ENCODE data around the gene FBP2.

Gene FBP2

DNA sequence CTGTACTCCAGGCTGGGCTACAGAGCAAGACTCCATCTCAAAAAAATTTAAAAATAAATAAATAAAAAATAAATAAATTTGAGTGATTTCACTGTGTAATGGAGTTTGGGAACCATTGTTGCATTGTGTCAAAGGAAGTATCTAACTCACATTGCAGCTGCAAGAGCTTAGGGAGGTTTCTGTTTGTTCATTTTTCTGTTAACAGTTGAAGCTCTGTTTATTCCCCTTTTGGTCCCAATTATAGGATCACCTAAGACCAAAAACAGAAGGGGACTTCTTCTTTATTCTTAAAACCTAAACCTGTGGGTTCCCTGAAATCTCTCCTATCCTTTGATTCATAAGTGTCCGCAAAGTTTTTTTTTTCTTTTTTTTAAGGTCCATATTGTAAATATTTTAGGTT lies 67.4 kb downstream of the FBP2 start:
- DNase-seq (ENCODE audit: low read depth, low spot score) = no peak
- no peak overlapping the region for H3K4me3 ChIP-seq (ENCODE audit: low read length)

DNA sequence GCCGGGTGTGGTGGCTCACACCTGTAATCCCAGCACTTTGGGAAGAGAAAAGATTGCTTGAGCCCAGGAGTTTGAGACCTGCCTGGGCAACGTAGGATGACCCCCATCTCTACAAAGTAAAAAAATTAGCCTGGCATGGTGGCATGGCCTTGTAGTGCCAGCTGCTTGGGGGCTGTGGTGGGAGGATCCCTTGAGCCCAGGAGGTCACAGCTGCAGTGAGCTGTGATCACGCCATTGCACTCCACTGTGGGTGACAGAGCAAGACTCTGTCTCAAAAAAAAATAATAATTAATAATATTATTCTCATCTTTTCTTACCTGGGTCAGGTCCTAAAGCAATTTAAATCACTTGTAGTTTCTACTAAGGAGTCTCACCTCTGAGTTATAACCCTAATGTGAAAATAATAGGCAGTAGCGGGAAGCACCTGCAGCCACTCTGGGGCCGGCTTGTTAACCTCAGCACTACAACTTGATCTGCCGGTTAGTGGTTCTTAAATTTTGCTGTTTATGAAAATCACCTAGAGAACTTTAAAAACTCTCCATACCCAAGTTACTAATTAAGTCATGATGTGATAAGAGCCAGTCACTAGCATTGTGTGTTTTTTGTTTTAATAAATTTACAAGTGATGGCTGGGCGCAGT lies 68.1 kb downstream of the FBP2 start:
- DNase-seq (ENCODE audit: low read depth, low spot score) = no peak
- no peak overlapping the region for H3K4me3 ChIP-seq (ENCODE audit: low read length)

DNA sequence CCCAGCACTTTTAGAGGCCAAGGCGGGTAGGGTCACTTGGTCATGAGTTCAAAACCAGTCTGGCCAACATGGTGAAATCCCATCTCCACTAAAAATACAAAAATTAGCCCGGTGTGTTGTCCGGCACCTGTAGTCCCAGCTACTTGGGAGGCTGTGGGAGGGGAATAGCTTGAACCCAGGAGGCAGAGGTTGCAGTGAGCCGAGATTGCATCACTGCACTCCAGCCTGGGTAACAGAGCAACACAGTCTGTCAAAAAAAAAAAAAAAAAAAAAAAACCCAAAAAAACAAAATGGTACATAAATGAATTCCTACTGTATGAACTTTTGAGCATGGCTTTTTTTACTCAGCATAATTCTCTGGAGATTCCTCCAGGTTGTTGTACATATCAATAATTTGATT lies 76.4 kb downstream of the FBP2 start:
- no peak overlapping the region for H3K4me3 ChIP-seq (ENCODE audit: low read length)
- no peak for DNase-seq (ENCODE audit: low read depth, low spot score)

DNA sequence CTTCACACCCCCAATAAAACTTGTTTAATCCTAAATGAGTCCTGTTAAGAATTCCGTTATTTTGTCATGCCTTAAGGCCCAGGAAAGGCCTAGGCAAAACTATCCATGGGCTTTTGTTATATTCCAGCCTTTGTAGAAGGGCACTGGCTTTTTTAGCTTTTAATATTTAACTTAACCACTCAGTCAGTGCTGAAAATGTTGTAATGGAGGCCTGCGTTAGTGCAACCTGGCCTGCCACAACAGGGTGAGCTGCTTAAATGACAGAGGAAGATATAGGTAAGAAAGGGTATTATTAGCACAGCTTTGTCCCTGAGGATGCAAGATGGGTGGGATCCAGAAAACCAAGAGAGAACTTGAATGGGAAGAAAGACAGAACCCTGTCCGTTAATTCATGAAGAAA lies 78.9 kb downstream of the FBP2 start:
- no peak for DNase-seq (ENCODE audit: low read depth, low spot score)
- no peak overlapping the region for H3K4me3 ChIP-seq (ENCODE audit: low read length)

DNA sequence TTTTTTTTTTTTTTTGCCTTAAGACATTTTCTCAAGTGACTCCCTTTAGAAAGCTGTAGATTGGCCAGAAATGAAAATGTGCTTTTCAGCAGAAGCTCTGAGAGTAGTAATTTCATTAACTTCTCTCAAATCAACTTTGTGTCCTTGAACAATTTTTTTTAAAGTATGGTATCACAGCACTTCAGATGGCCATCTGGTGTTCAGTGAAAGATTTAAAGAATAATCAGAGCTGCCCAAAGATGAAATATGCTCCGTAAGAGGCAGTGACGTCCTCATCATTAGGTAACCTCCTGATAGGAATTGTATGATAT lies 81.7 kb downstream of the FBP2 start:
- DNase-seq (ENCODE audit: low read depth, low spot score) = no peak
- H3K4me3 ChIP-seq (ENCODE audit: low read length) = no peak overlapping the region

DNA sequence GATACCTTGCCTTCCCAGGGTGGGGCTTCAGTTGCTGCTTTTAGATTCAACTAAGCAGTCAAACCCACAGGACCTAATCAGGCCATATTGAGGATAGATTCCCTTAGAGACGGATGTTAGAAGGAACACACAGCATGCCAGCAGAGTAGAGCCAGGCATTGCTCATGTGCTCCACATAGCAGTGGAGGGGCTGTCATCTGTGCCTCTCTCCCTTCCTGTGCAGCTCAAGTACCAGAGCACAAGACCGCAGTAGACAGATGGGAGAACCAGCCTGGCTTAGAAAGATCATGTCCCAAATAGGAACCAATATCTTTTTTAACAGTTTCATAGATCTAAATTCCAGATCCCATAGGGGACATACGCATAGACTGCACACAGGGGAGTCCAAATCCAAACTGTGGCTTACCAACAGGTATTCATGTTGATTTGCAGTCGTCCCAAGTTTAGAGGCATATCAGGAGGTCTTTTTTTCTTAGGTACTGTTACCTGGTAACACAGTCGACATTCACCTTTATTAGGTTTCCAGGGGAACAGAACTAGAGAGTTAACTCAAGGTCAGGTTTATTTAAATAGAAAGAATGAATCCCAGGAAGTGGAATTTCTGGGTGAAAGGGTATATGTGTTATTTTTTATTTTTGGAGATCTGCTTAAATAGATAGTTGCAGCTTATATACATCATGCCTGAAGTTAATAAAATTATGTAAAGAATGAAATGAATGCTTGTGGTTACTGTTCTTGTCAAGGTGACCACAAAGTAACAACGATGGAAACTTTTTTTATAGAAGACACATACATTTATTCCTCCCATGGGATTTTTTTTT lies 82.3 kb downstream of the FBP2 start:
- DNase-seq (ENCODE audit: low read depth, low spot score) = no peak
- H3K4me3 ChIP-seq (ENCODE audit: low read length) = no peak overlapping the region
